K562 (cell line): ENCODE data around the gene LINGO3. TPM values are rescaled to one million over a fixed set of nuclear protein-coding genes. Genes with fewer than 3 reads are reported as not detected.

Experiments used
- ATF1 ChIP-seq, 2 experiments: fragments of 450-650 bp in 1 of 2; IDR thresholded peaks; 2 replicates each; pipeline ENCODE4 v1.6.1; 2016; ENCODE audit warnings: missing compliant biosample characterization in 1 of 2, missing genetic modification characterization in 1 of 2
- BCOR ChIP-seq: fragments of 450-650 bp; IDR thresholded peaks from 2 replicates; pipeline ENCODE4 v1.6.1; 2016
- CTBP1 ChIP-seq: fragments of 450-650 bp; IDR thresholded peaks from 2 replicates; pipeline ENCODE4 v1.6.1; 2016; ENCODE audit warnings: borderline replicate concordance
- DPF2 ChIP-seq: fragments of 450-650 bp; IDR thresholded peaks from 2 replicates; pipeline ENCODE4 v1.6.1; 2016
- EP400 ChIP-seq: fragments of 450-650 bp; IDR thresholded peaks from 2 replicates; pipeline ENCODE4 v1.6.1; 2017; ENCODE audit warnings: antibody characterized with exemption, mild to moderate bottlenecking, moderate library complexity
- ESRRA ChIP-seq: fragments of 450-650 bp; IDR thresholded peaks from 2 replicates; pipeline ENCODE4 v1.6.1; 2014; ENCODE audit warnings: low read depth, mild to moderate bottlenecking, moderate library complexity, borderline replicate concordance
- GATAD2A ChIP-seq: fragments of 450-650 bp; IDR thresholded peaks from 2 replicates; pipeline ENCODE4 v1.6.1; 2017
- HDAC1 ChIP-seq, 2 experiments: fragments of 450-650 bp; IDR thresholded peaks; 2 replicates each; pipeline ENCODE4 v1.6.1; 2016 to 2017; ENCODE audit warnings: inconsistent platforms in 1 of 2, mild to moderate bottlenecking in 1 of 2, moderate library complexity in 1 of 2
- IRF2 ChIP-seq: sonication (generic); formaldehyde crosslinking; IDR thresholded peaks from 2 replicates; pipeline ENCODE4 v1.8.1; 2022; ENCODE audit warnings: mild to moderate bottlenecking, missing genetic modification reagents
- L3MBTL2 ChIP-seq: fragments of 450-650 bp; IDR thresholded peaks from 2 replicates; pipeline ENCODE4 v1.6.1; 2016; ENCODE audit warnings: mild to moderate bottlenecking, moderate library complexity
- MAFF ChIP-seq: IDR thresholded peaks from 2 replicates; pipeline ENCODE4 v1.6.1; 2012; ENCODE audit warnings: low read length, improper control_type of control experiment
- MYC ChIP-seq, 2 experiments: fragments of 250-450 bp in 1 of 2; sonication (Bioruptor Pico) in 1 of 2; IDR thresholded peaks; 2 replicates each; pipeline versions ENCODE4 v1.5.1 to v1.6.1; 2012 to 2021; ENCODE audit warnings: low read depth in 2 of 2, borderline replicate concordance in 1 of 2, improper control_type of control experiment in 1 of 2, low read length in 1 of 2, mild to moderate bottlenecking in 1 of 2, moderate library complexity in 1 of 2
- NFXL1 ChIP-seq: fragments of 450-650 bp; formaldehyde crosslinking; IDR thresholded peaks from 2 replicates; pipeline ENCODE4 v1.4.0; 2021; ENCODE audit warnings: mild to moderate bottlenecking
- PATZ1 ChIP-seq: fragments of 250-450 bp; sonication (Bioruptor Pico); IDR thresholded peaks from 2 replicates; pipeline ENCODE4 v1.5.0; 2020; ENCODE audit warnings: mild to moderate bottlenecking, borderline replicate concordance
- PHB2 ChIP-seq: fragments of 450-650 bp; IDR thresholded peaks from 2 replicates; pipeline ENCODE4 v1.6.1; 2017; ENCODE audit warnings: low read depth
- POLR2A ChIP-seq: fragments of 450-650 bp; conservative IDR thresholded peaks from 2 replicates; pipeline ENCODE4 v1.6.1; 2016
- RHOXF2B ChIP-seq: fragments of 250-450 bp; sonication (Bioruptor Pico); conservative IDR thresholded peaks from 2 replicates; pipeline ENCODE4 v1.5.1; 2021
- RUNX1 ChIP-seq: sonication (generic); IDR thresholded peaks from 2 replicates; pipeline ENCODE4 v1.6.1; 2016; ENCODE audit warnings: antibody characterized with exemption, low read depth
- XRCC5 ChIP-seq: fragments of 200-400 bp; formaldehyde crosslinking; IDR thresholded peaks from 2 replicates; pipeline ENCODE4 v1.6.1; 2017; ENCODE audit warnings: low read depth, mild to moderate bottlenecking, low read length
- ZBTB7A ChIP-seq: IDR thresholded peaks from 2 replicates; pipeline ENCODE4 v1.6.1; 2011; ENCODE audit warnings: low read depth, mild to moderate bottlenecking, low read length, moderate library complexity, borderline replicate concordance; ENCODE audit not compliant: control insufficient read depth
- ZNF197 ChIP-seq: fragments of 200-800 bp; sonication (Bioruptor generic); IDR thresholded peaks from 2 replicates; pipeline ENCODE4 v1.6.1; 2016; ENCODE audit warnings: low read depth, missing genetic modification characterization, missing compliant biosample characterization
- ZNF707 ChIP-seq: fragments of 250-450 bp; sonication (Bioruptor Pico); conservative IDR thresholded peaks from 2 replicates; pipeline ENCODE4 v1.8.0; 2022; ENCODE audit warnings: inconsistent platforms, mild to moderate bottlenecking, moderate library complexity
- ZNF780A ChIP-seq: fragments of 250-450 bp; sonication (Bioruptor Pico); IDR thresholded peaks from 2 replicates; pipeline ENCODE4 v1.5.0; 2021; ENCODE audit warnings: mild to moderate bottlenecking
- polyA plus RNA-seq, 8 experiments: library from polyadenylated mRNA; depleted of rRNA in 4 of 8; stranded (reverse) in 5 of 8; unstranded in 3 of 8; fragments of >200 nt; fragmentation: Nextera tagmentation in 2 of 8; fragmentation: Illumina TruSeq in 1 of 8; extraction: Ambion mirVana in 2 of 8; extraction: Trizol in 1 of 8; gene quantifications; 2 replicates each; pipeline versions ENCODE4 v1.2.1 to v1.2.3, GENCODE V29; 2011 to 2014; ENCODE audit warnings: inconsistent platforms in 1 of 8, missing spikeins in 1 of 8
- total RNA-seq, 7 experiments: library from RNA; depleted of rRNA in 6 of 7; stranded (reverse); fragments of >200 nt in 6 of 7; fragmentation: Illumina TruSeq in 2 of 7; extraction: Trizol in 2 of 7; gene quantifications; 2 replicates each; pipeline versions ENCODE4 v1.2.1 to v1.2.3, GENCODE V29; 2011 to 2021; ENCODE audit warnings: low replicate concordance in 1 of 7
- TF ChIP-seq, protein P1 (sequence below), 2 experiments: IDR thresholded peaks; 2 replicates each; pipeline ENCODE4 v1.6.1; 2011; ENCODE audit warnings: borderline replicate concordance in 1 of 2, control low read depth in 1 of 2, low read depth in 1 of 2, low read length in 1 of 2, mild to moderate bottlenecking in 1 of 2, mixed read lengths in 1 of 2, moderate library complexity in 1 of 2; ENCODE audit not compliant: insufficient read depth in 1 of 2, insufficient read length in 1 of 2, poor library complexity in 1 of 2, severe bottlenecking in 1 of 2; ENCODE audit errors: extremely low read depth in 1 of 2
- TF ChIP-seq, protein P2 (sequence below): sonication (generic); formaldehyde crosslinking; IDR thresholded peaks from 2 replicates; pipeline ENCODE4 v1.8.0; 2022; ENCODE audit warnings: missing genetic modification reagents, mild to moderate bottlenecking, moderate library complexity, borderline replicate concordance

LINGO3 gene
- total and polyA plus RNA-seq, 9 of the 15 experiments (the other 6 are each of a cell fraction or from before 2014, with no cell fraction given): 0.03 to 0.05 (median 0.03) TPM; not detected in 6

DNA sequence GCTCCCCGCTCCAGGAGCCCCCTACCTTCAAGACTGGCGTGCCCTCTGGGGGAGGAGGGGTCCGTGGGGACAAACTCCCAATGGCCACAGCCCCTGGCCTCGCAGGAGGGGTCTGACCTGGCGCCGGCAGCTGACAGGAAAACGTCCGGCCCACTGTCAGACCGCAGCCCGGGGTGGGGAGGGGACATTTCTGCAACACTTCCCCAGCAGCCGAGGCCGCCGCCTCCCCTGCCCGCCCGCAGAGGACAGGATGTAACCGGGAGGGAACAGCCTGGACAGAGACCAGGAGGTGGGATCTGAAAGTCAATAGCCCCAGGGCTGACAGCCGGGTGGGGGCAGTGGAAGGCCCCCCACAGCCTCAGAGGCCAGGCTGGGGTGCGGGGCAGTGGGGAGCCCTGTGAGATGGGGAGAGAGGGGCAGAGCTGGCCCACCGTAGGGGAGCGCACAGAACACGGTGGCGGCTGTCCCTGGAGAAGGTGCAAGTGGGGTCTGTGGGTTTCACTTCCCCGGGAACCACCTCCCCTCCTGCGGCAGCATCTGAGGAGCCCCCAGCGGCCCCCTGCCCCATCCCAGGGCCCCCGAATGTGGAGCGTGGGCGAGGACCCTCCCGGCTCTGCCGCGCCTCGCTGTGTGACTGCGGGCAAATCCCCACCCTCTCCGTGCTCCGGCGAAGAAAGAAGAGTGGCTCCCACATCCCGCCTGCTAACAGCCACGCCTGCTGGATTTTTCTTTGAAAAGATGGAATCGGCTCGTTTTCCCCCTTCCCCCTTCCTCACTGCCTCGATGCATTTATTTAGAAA is 25.7 kb downstream of the LINGO3 start, which contains the start of gene PEAK3 (continued):
- no peak for TF ChIP-seq MYC (IDR thresholded peaks at IDR 0.05; ENCODE audit: low read depth, low read length)
- no peak for TF ChIP-seq MYC (CRISPR knock-in tag; IDR thresholded peaks at IDR 0.05; ENCODE audit: borderline replicate concordance, low read depth)
- peak; percentile 90 for TF ChIP-seq ZBTB7A
- peak; percentile 7; the same call in 1 of the 2 replicates for TF ChIP-seq BCOR
- TF ChIP-seq, protein P1, sequence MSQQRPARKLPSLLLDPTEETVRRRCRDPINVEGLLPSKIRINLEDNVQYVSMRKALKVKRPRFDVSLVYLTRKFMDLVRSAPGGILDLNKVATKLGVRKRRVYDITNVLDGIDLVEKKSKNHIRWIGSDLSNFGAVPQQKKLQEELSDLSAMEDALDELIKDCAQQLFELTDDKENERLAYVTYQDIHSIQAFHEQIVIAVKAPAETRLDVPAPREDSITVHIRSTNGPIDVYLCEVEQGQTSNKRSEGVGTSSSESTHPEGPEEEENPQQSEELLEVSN (IDR thresholded peaks at IDR 0.05; ENCODE audit: borderline replicate concordance in 1 of 2, extremely low read depth in 1 of 2, insufficient read depth in 1 of 2, insufficient read length in 1 of 2, low read depth in 1 of 2, low read length in 1 of 2, poor library complexity in 1 of 2, severe bottlenecking in 1 of 2): peak in 1 of 2 experiments; percentile 37
- TF ChIP-seq L3MBTL2: peak; percentile 63; the same call in 1 of the 2 replicates
- no peak for TF ChIP-seq MAFF
- TF ChIP-seq HDAC1 (IDR thresholded peaks at IDR 0.05): no peak
- no peak for TF ChIP-seq PATZ1
- TF ChIP-seq PHB2: no peak
- no peak for TF ChIP-seq RHOXF2B (CRISPR knock-in tag)
- TF ChIP-seq EP400: no peak
- no peak for TF ChIP-seq ZNF707 (CRISPR knock-in tag)
- TF ChIP-seq, protein P2, sequence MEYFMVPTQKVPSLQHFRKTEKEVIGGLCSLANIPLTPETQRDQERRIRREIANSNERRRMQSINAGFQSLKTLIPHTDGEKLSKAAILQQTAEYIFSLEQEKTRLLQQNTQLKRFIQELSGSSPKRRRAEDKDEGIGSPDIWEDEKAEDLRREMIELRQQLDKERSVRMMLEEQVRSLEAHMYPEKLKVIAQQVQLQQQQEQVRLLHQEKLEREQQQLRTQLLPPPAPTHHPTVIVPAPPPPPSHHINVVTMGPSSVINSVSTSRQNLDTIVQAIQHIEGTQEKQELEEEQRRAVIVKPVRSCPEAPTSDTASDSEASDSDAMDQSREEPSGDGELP (CRISPR knock-in tag): peak; percentile 87
- no peak for TF ChIP-seq ATF1 (CRISPR knock-in tag; IDR thresholded peaks at IDR 0.05)
- TF ChIP-seq ATF1 (tag; IDR thresholded peaks at IDR 0.05): 0 out of 2 replicates have a peak, but pooled peaks have one; percentile 21
- 0 out of 2 replicates have a peak, but pooled peaks have one; percentile 20 for TF ChIP-seq DPF2
- no peak for TF ChIP-seq XRCC5
- peak; percentile 30; the same call in 1 of the 2 replicates for TF ChIP-seq CTBP1
- no peak for TF ChIP-seq NFXL1 (CRISPR knock-in tag)
- TF ChIP-seq POLR2A: no peak
- TF ChIP-seq RUNX1: no peak
- TF ChIP-seq IRF2 (CRISPR knock-in tag): no peak
- TF ChIP-seq ZNF197: no peak
- no peak for TF ChIP-seq ZNF780A (CRISPR knock-in tag)
- peak; percentile 63; the same call in 1 of the 2 replicates for TF ChIP-seq ESRRA
- no peak for TF ChIP-seq GATAD2A
